Epithelial cell of proximal tubule (primary cell): Measurements from ENCODE around the gene RNGTT. TPM values are rescaled to one million over a fixed set of nuclear protein-coding genes. Genes with fewer than 3 reads are reported as not detected.
A peak's percentile ranks its signal among the peaks of the same experiment; 100 is the strongest.
"Not testable (repeated sequence)": the region's sequence is repeated elsewhere in the genome, so short reads cannot be mapped to it uniquely, and the experiment has no call there.

Experiments
- DNase-seq: peaks from one replicate; pipeline ENCODE4 v3.0.0-alpha.2; 2011; ENCODE audit warnings: low read depth
- H3K4me3 ChIP-seq: 2 replicates; pipeline ENCODE4 v1.5.1; 2011; ENCODE audit warnings: low read depth, mild to moderate bottlenecking, low read length
- CTCF ChIP-seq: conservative IDR thresholded peaks from 2 replicates; pipeline ENCODE4 v1.5.1; 2012; ENCODE audit warnings: low read depth, mild to moderate bottlenecking, low read length
- total RNA-seq: library from RNA; depleted of rRNA; stranded (reverse); fragments of >200 nt; gene quantifications from 2 replicates; pipeline ENCODE4 v1.2.3, GENCODE V29; 2015

The RNGTT gene
- total RNA-seq, 1 donor from 2014 or later, result 17.6 TPM

GRCh38 chr6:88780714-88781389, 182.6 kb downstream of the RNGTT start:
- peak; percentile 97 for TF ChIP-seq CTCF
- DNase-seq, result no peak
- no peak overlapping the region for H3K4me3 ChIP-seq

GRCh38 chr6:88775866-88776571, 187.4 kb downstream of the RNGTT start:
- TF ChIP-seq CTCF, result no peak
- no peak overlapping the region for H3K4me3 ChIP-seq
- no peak for DNase-seq

GRCh38 chr6:88768114-88768513, 195.3 kb downstream of the RNGTT start:
- H3K4me3 ChIP-seq, DNase-seq: not testable (repeated sequence)

DNA sequence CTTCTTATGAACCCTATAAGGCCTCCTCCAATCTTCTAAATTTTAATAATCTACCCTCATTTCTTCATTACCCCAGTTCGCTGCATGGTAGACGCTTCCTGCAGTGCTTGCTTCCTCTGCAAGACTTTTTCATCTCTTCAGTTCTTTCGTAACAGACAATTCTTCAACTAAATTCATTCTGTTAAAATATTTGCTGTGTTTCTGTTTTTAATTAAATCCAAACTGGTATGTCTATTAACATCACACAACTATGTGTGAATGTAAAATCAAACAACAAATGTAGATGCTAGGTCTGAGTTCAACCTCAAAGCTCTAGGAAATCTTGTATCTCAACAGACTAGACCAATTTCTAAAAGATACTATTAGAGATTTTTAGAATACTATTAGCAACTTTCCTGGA, 199.3 kb downstream of the RNGTT start:
- no peak for DNase-seq
- H3K4me3 ChIP-seq, result no peak overlapping the region
- no peak for TF ChIP-seq CTCF

- DNase-seq, result no peak
- no peak for TF ChIP-seq CTCF
- H3K4me3 ChIP-seq, result no peak overlapping the region
Observed at GRCh38 chr6:88763160-88763559, 200.3 kb downstream of the RNGTT start.

DNA sequence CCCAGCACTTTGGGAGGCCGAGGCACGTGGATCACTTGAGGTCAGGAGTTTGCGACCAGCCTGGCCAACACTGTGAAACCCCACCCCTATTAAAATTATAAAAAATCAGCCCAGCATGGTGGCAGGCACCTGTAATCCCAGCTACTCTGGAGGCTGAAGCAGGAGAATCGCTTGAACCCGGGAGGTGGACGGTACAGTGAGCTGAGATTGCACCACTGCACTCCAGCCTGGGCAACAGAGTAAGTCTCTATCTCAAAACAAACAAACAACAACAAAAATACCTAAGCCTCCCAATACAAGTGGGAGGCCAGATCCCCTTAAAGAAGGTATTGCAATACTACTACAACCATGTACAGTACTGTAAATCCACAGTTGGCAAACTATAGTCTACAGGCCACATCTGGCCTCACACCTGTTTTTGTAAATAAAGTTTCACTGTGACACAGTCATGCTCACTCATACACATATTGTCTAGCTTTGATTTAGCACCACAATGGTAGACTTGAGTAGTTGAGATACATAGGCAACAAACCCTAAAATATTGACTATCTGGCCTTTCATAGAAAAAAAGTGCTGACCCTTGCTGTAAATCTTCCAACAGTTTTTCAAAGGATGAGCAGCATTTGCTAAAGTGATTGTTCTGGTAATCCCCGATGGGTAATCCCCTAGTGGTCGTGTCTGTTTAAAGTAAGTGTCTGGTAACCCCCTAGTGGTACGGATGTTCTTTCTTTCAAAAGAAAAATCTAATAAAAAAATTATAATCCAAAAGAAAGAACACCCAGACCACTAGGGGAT, 202.0 kb downstream of the RNGTT start:
- TF ChIP-seq CTCF, result peak; percentile 24
- no peak for DNase-seq
- no peak overlapping the region for H3K4me3 ChIP-seq

- no peak for DNase-seq
- H3K4me3 ChIP-seq, result no peak overlapping the region
- no peak for TF ChIP-seq CTCF
Observed at GRCh38 chr6:88760091-88760490, 203.3 kb downstream of the RNGTT start.
